ENCODE results near the gene WTIP. TPM values are rescaled to one million over a fixed set of nuclear protein-coding genes. Genes with fewer than 3 reads are reported as not detected.

The WTIP gene
- total RNA-seq, 3 donors from 2014 or later (not counting 1 experiment from before 2014, with no cell fraction given): 0.12 to 0.83 (median 0.45) TPM

DNA sequence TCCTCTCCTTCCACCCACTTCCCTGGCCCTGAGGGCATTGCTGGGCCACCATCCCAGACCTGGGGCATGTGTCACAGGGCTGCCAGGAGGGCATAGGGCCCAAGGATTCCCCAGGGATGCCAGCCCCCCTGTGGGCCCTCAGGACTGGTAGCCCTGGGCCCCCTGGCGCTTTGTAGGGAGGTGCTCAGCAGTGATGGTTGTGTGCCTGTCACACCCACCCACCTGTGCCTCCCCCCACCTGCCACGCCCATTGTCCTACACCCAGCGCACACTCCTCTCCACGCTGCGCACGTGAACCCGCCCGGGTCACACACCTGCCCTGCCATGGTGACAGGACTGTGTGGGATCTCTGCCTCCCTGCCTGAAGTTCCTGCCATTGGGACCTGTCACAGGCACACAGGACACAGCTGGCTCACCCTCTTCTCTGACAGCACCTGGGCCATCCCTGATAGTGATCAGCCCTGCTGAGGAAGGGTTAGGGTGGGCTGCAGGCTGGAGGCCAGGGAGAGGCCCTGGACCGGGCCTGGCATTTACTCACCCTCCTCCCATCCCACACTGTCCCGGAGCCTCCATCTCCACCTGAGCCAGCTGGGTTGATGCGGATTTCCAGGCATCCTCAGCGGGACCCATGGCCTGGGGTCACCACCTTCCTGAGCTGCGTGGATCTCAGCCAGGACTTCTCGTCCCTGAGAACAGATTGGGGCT lies 23.9 kb downstream of the WTIP start:
- no peak for DNase-seq
- Mint-ChIP-seq H3K36me3 (peaks cover under 1% of the 10 kb centered on the region), H3K27me3 (ENCODE audit: low read depth in 2 of 2) (peaks cover 0 to 5% of the 10 kb centered on the region in 2 donors), H3K27ac (no peak overlapping the region), H3K9me3 (no peaks in the 10 kb centered on the region), H3K4me1 (peaks cover 0 to 6% of the 10 kb centered on the region in 2 donors), H3K4me3 (no peak overlapping the region)
- TF ChIP-seq CTCF (IDR thresholded peaks at IDR 0.05): no peak
- H3K27me3 ChIP-seq (ENCODE audit: control insufficient read depth, insufficient read depth, low read length): peaks cover 10% of the 10 kb centered on the region
- no peak for ATAC-seq
- intact Hi-C loops (cut with micrococcal nuclease): no loop called here
- H3K4me3 ChIP-seq (ENCODE audit: low read length): no peak overlapping the region
- no peaks in the 10 kb centered on the region for H3K36me3 ChIP-seq (ENCODE audit: control insufficient read depth, insufficient read depth, low read length)
- peaks cover 11% of the 10 kb centered on the region for H3K4me1 ChIP-seq (ENCODE audit: control insufficient read depth, insufficient read depth, low read length)
- no peak overlapping the region for H3K27ac ChIP-seq (ENCODE audit: low read length)
- H3K9me3 ChIP-seq (ENCODE audit: control insufficient read depth, insufficient read depth, low read length): peaks cover 3% of the 10 kb centered on the region
- 93% methylated on average over 14 of the region's 14 CpGs for WGBS (ENCODE audit: insufficient coverage)

GRCh38 chr19:34506026-34506370 lies 24.4 kb downstream of the WTIP start:
- Mint-ChIP-seq H3K36me3 (peaks cover 6% of the 10 kb centered on the region), H3K4me3 (no peak overlapping the region), H3K27me3 (ENCODE audit: low read depth in 2 of 2) (peaks cover 0 to 9% of the 10 kb centered on the region in 2 donors), H3K9me3 (no peaks in the 10 kb centered on the region), H3K27ac (no peak overlapping the region), H3K4me1 (peaks cover 0 to 6% of the 10 kb centered on the region in 2 donors)
- no peak overlapping the region for H3K27ac ChIP-seq (ENCODE audit: low read length)
- TF ChIP-seq CTCF (IDR thresholded peaks at IDR 0.05): no peak
- no peak for ATAC-seq
- no peak for DNase-seq
- peaks cover 7% of the 10 kb centered on the region for H3K27me3 ChIP-seq (ENCODE audit: control insufficient read depth, insufficient read depth, low read length)
- no peaks in the 10 kb centered on the region for H3K36me3 ChIP-seq (ENCODE audit: control insufficient read depth, insufficient read depth, low read length)
- H3K9me3 ChIP-seq (ENCODE audit: control insufficient read depth, insufficient read depth, low read length): peaks cover 3% of the 10 kb centered on the region
- 84% methylated on average over 7 of the region's 8 CpGs for WGBS (ENCODE audit: insufficient coverage)
- intact Hi-C loops (cut with micrococcal nuclease): no loop called here
- H3K4me3 ChIP-seq (ENCODE audit: low read length): no peak overlapping the region
- peaks cover 8% of the 10 kb centered on the region for H3K4me1 ChIP-seq (ENCODE audit: control insufficient read depth, insufficient read depth, low read length)

- Histone ChIP-seq H3K9me3 (ENCODE audit: control insufficient read depth, insufficient read depth, low read length) (no peaks in the 10 kb centered on the region), H3K27me3 (ENCODE audit: control insufficient read depth, insufficient read depth, low read length) (no peaks in the 10 kb centered on the region), H3K27ac (ENCODE audit: low read length) (no peak overlapping the region), H3K36me3 (ENCODE audit: control insufficient read depth, insufficient read depth, low read length) (no peaks in the 10 kb centered on the region), H3K4me1 (ENCODE audit: control insufficient read depth, insufficient read depth, low read length) (no peaks in the 10 kb centered on the region), H3K4me3 (ENCODE audit: low read length) (no peak overlapping the region)
- DNase-seq (no peak), ATAC-seq (no peak)
- Mint-ChIP-seq H3K4me1 (no peaks in the 10 kb centered on the region), H3K36me3 (peaks cover 7% of the 10 kb centered on the region), H3K9me3 (no peaks in the 10 kb centered on the region), H3K27me3 (ENCODE audit: low read depth in 2 of 2) (peaks cover 0 to 9% of the 10 kb centered on the region in 2 donors), H3K4me3 (no peak overlapping the region), H3K27ac (no peak overlapping the region)
- intact Hi-C loops (cut with micrococcal nuclease): no loop called here
- no peak for TF ChIP-seq CTCF (IDR thresholded peaks at IDR 0.05)
- WGBS (ENCODE audit: insufficient coverage): 89% methylated on average over 4 of the region's 4 CpGs
Measured at GRCh38 chr19:34507414-34508067, 26.0 kb downstream of the WTIP start.

Measured in natural killer cell (primary cell).